Measurements from ENCODE around the gene CD163L1.

CD163L1 gene

DNA sequence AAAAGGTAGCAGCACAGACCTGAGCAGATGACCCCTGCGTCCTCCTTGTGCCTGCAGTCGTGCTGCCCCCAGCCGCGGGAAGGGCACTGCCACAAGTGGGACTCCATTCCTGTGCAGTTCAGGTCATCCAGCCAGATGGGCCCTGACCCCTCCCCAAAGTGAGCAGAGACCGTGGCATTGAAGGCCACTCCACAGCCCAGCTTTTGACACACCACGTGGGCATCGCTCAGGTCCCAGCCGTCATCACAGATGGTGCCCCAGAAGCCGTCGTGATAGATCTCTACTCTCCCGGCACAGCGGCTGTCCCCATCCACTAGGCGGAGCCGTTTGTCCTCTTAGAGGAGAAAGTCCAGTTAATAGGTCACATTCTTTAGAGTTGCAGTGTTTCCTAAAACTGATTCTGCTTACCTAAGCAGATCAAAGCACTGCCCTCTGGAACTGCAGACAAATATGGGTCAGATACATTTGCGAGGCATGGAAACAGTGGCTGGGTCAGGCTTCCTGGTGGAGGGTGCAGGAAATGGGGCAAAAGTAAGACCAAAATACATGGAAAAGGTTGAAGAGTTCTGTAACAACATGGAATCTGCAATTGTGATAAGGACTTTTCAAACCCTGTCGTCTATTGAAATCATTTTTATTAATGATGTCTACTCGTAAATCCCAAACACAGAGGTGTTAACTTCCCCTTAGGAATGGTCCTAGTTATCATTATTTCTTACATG lies 69.4 kb downstream of the CD163L1 start:
- no peaks in the 10 kb centered on the region for H3K4me1 ChIP-seq (ENCODE audit: control insufficient read depth in 2 of 2, insufficient read depth in 2 of 2, low read length in 2 of 2)
- H3K9ac ChIP-seq (ENCODE audit: low read depth in 1 of 2, low read length in 2 of 2), result no peak overlapping the region
- no peaks in the 10 kb centered on the region for H3K9me3 ChIP-seq (ENCODE audit: control insufficient read depth in 2 of 2, low read length in 2 of 2)
- no peak overlapping the region for H3K4me3 ChIP-seq (ENCODE audit: low read length in 2 of 2)
- H3K36me3 ChIP-seq (ENCODE audit: control insufficient read depth in 2 of 2, insufficient read depth in 2 of 2, low read length in 2 of 2), result no peaks in the 10 kb centered on the region
- no peak overlapping the region for H3K27ac ChIP-seq (ENCODE audit: low read depth in 2 of 2, low read length in 2 of 2)
- no peaks in the 10 kb centered on the region for H3K27me3 ChIP-seq (ENCODE audit: control insufficient read depth in 2 of 2, insufficient read depth in 2 of 2, low read length in 2 of 2)

DNA sequence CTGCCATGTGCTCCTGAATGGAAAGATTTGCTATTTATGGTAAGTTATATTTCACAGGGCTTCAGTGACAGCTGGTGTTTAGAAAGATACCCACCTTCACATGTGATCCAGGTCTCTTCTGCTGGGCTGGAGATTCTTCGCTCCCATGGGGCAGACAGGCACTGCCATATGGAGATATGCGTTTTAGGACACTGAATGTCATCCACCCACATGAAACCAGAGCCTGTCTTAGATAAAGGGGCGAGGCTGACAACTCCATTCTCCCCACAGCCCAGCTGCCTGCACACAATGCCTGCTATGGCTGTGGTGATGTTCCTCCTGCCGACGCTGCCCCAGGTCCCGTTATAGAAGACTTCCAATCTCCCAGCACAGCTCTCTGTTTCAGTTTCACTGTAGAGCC lies 70.7 kb downstream of the CD163L1 start:
- Histone ChIP-seq H3K9ac (ENCODE audit: low read depth in 1 of 2, low read length in 2 of 2) (no peak overlapping the region), H3K27ac (ENCODE audit: low read depth in 2 of 2, low read length in 2 of 2) (no peak overlapping the region), H3K36me3 (ENCODE audit: control insufficient read depth in 2 of 2, insufficient read depth in 2 of 2, low read length in 2 of 2) (no peaks in the 10 kb centered on the region), H3K27me3 (ENCODE audit: control insufficient read depth in 2 of 2, insufficient read depth in 2 of 2, low read length in 2 of 2) (no peaks in the 10 kb centered on the region), H3K4me1 (ENCODE audit: control insufficient read depth in 2 of 2, insufficient read depth in 2 of 2, low read length in 2 of 2) (no peaks in the 10 kb centered on the region), H3K9me3 (ENCODE audit: control insufficient read depth in 2 of 2, low read length in 2 of 2) (no peaks in the 10 kb centered on the region), H3K4me3 (ENCODE audit: low read length in 2 of 2) (no peak overlapping the region)

DNA sequence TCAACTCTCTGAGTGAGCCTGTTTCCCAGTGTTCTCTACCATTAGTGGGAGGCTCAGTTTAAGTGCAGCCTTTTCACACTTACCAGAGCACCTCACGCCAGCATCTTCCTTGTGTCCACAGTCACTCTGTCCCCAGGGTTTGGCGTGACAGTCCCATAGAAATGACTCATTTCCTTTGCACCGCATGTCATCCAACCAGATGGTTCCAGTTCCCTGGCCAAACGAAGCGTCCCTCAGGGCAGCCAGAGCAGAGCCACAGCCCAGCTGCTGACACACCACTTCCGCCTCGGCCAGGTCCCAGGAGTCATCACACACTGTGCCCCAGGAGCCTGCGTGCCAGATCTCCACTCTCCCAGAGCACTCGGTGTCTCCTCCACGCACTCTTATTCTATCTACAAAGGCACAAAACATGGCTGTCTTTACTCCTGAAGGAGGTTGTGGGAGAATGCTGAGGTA lies 74.7 kb downstream of the CD163L1 start:
- H3K4me3 ChIP-seq (ENCODE audit: low read length in 2 of 2), result peak overlapping the region in 1 of 2 donors; percentile 1

DNA sequence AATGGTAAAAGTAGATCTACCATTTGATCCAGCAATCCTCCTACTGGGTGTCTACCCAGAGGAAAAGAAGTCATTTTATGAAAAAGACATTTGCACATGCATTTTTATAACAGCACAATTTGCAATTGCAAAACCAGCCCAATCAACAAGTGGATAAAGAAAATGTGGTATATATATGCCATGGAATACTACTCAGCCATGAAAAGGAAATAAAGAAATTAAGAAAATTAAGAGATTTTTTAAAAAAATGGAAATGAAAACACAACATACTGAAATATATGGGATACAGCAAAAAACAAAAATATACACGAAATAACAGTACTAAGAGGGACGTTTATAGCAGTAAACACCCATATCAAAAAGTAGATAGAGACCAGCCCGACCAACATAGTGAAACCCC lies 81.2 kb downstream of the CD163L1 start:
- Histone ChIP-seq H3K27me3 (ENCODE audit: control insufficient read depth in 2 of 2, insufficient read depth in 2 of 2, low read length in 2 of 2) (no peaks in the 10 kb centered on the region), H3K27ac (ENCODE audit: low read depth in 2 of 2, low read length in 2 of 2) (no peak overlapping the region), H3K36me3 (ENCODE audit: control insufficient read depth in 2 of 2, insufficient read depth in 2 of 2, low read length in 2 of 2) (no peaks in the 10 kb centered on the region), H3K4me3 (ENCODE audit: low read length in 2 of 2) (no peak overlapping the region), H3K9ac (ENCODE audit: low read depth in 1 of 2, low read length in 2 of 2) (no peak overlapping the region), H3K9me3 (ENCODE audit: control insufficient read depth in 2 of 2, low read length in 2 of 2) (no peaks in the 10 kb centered on the region), H3K4me1 (ENCODE audit: control insufficient read depth in 2 of 2, insufficient read depth in 2 of 2, low read length in 2 of 2) (no peaks in the 10 kb centered on the region)

More for the DNA sequence above, 74.7 kb downstream of the CD163L1 start:
- Histone ChIP-seq H3K4me1 (ENCODE audit: control insufficient read depth in 2 of 2, insufficient read depth in 2 of 2, low read length in 2 of 2) (no peaks in the 10 kb centered on the region), H3K9me3 (ENCODE audit: control insufficient read depth in 2 of 2, low read length in 2 of 2) (no peaks in the 10 kb centered on the region), H3K27me3 (ENCODE audit: control insufficient read depth in 2 of 2, insufficient read depth in 2 of 2, low read length in 2 of 2) (no peaks in the 10 kb centered on the region), H3K9ac (ENCODE audit: low read depth in 1 of 2, low read length in 2 of 2) (no peak overlapping the region), H3K36me3 (ENCODE audit: control insufficient read depth in 2 of 2, insufficient read depth in 2 of 2, low read length in 2 of 2) (no peaks in the 10 kb centered on the region), H3K27ac (ENCODE audit: low read depth in 2 of 2, low read length in 2 of 2) (no peak overlapping the region)

DNA sequence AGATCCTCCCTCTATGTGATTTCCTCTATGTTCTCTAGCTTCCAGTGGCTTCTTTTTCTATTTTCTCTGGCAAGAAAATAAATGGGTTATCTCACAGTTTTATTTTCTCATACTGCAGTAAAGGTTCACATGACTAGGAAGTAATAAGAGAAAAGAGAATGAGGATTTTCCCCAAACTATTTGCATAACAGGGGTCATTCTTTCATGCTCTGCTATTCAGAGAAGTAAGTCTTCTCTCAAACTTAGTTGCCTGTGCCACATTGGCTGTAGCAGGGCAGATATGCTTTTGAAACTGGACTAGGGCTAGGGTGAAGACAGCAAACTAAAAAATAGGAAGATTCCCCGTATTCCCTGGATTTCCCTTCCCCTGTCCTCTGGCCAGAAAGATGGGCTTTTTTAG lies 82.7 kb downstream of the CD163L1 start:
- H3K4me3 ChIP-seq (ENCODE audit: low read length in 2 of 2), result no peak overlapping the region
- no peaks in the 10 kb centered on the region for H3K36me3 ChIP-seq (ENCODE audit: control insufficient read depth in 2 of 2, insufficient read depth in 2 of 2, low read length in 2 of 2)
- H3K9me3 ChIP-seq (ENCODE audit: control insufficient read depth in 2 of 2, low read length in 2 of 2), result no peaks in the 10 kb centered on the region
- H3K4me1 ChIP-seq (ENCODE audit: control insufficient read depth in 2 of 2, insufficient read depth in 2 of 2, low read length in 2 of 2), result no peaks in the 10 kb centered on the region
- H3K27ac ChIP-seq (ENCODE audit: low read depth in 2 of 2, low read length in 2 of 2), result no peak overlapping the region
- no peak overlapping the region for H3K9ac ChIP-seq (ENCODE audit: low read depth in 1 of 2, low read length in 2 of 2)
- H3K27me3 ChIP-seq (ENCODE audit: control insufficient read depth in 2 of 2, insufficient read depth in 2 of 2, low read length in 2 of 2), result no peaks in the 10 kb centered on the region

DNA sequence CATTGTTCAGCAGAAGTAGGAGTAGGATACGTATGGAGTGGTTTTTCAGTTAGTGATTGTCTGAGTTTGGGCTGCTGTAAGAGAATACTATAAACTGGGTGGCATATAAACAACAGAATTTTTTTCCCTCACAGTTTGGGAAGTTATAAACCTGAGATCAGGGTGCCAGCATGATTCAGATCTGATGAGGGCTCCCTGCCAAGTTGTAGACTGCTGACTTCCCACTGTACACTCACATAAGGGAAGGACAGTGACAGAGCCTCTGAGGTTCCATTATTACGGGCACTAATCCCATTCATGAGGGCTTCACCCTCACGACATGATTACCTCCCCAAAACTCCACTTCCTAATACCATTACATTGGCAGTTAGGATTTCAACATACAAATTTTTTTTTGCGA lies 89.4 kb downstream of the CD163L1 start:
- no peak overlapping the region for H3K4me3 ChIP-seq (ENCODE audit: low read length in 2 of 2)
- H3K9ac ChIP-seq (ENCODE audit: low read depth in 1 of 2, low read length in 2 of 2), result no peak overlapping the region
- H3K27ac ChIP-seq (ENCODE audit: low read depth in 2 of 2, low read length in 2 of 2), result no peak overlapping the region
- no peaks in the 10 kb centered on the region for H3K4me1 ChIP-seq (ENCODE audit: control insufficient read depth in 2 of 2, insufficient read depth in 2 of 2, low read length in 2 of 2)
- no peaks in the 10 kb centered on the region for H3K9me3 ChIP-seq (ENCODE audit: control insufficient read depth in 2 of 2, low read length in 2 of 2)
- H3K36me3 ChIP-seq (ENCODE audit: control insufficient read depth in 2 of 2, insufficient read depth in 2 of 2, low read length in 2 of 2), result no peaks in the 10 kb centered on the region
- no peaks in the 10 kb centered on the region for H3K27me3 ChIP-seq (ENCODE audit: control insufficient read depth in 2 of 2, insufficient read depth in 2 of 2, low read length in 2 of 2)

DNA sequence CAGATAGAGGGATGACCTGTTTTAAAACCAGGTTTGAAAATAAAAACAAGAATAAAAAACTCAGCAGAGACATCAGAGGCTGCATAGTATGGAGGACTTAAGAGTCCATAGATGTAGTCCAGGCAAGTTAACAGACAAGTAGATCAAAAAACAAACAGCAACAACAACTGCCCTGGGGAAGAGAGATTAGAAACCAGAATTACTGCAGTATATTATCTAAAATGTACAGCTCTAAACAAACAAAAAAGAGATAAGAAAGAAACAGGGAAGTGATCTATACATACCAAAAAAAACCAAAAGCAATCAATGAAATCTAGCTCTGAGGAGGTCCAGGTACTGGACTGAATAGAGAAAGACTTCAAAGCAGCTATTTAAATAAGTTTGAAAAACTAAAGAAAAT lies 91.3 kb downstream of the CD163L1 start:
- Histone ChIP-seq H3K9me3 (ENCODE audit: control insufficient read depth in 2 of 2, low read length in 2 of 2) (no peaks in the 10 kb centered on the region), H3K27me3 (ENCODE audit: control insufficient read depth in 2 of 2, insufficient read depth in 2 of 2, low read length in 2 of 2) (no peaks in the 10 kb centered on the region), H3K4me3 (ENCODE audit: low read length in 2 of 2) (no peak overlapping the region), H3K4me1 (ENCODE audit: control insufficient read depth in 2 of 2, insufficient read depth in 2 of 2, low read length in 2 of 2) (no peaks in the 10 kb centered on the region), H3K36me3 (ENCODE audit: control insufficient read depth in 2 of 2, insufficient read depth in 2 of 2, low read length in 2 of 2) (no peaks in the 10 kb centered on the region), H3K9ac (ENCODE audit: low read depth in 1 of 2, low read length in 2 of 2) (no peak overlapping the region), H3K27ac (ENCODE audit: low read depth in 2 of 2, low read length in 2 of 2) (no peak overlapping the region)

DNA sequence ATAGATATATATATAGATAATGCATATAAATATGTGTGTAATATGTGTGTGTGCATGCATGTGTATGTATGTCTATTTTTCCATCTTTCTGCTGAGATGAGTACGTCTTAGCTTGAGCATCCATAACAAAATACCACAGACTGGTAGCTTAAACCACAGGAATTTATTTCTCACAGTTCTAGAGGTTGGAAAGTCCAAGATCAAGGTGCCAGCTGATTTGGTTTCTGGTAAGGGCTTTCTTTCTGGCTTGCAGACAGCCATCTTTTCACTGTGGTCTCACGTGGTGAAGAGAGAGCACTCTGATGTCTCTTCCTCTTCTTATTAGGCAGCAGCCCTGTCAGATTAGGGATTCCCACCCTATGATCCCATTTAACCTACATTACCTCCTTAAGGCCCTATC lies 92.8 kb downstream of the CD163L1 start:
- H3K36me3 ChIP-seq (ENCODE audit: control insufficient read depth in 2 of 2, insufficient read depth in 2 of 2, low read length in 2 of 2), result no peaks in the 10 kb centered on the region
- H3K27me3 ChIP-seq (ENCODE audit: control insufficient read depth in 2 of 2, insufficient read depth in 2 of 2, low read length in 2 of 2), result no peaks in the 10 kb centered on the region
- no peak overlapping the region for H3K27ac ChIP-seq (ENCODE audit: low read depth in 2 of 2, low read length in 2 of 2)
- H3K4me3 ChIP-seq (ENCODE audit: low read length in 2 of 2), result no peak overlapping the region
- H3K4me1 ChIP-seq (ENCODE audit: control insufficient read depth in 2 of 2, insufficient read depth in 2 of 2, low read length in 2 of 2), result no peaks in the 10 kb centered on the region
- H3K9ac ChIP-seq (ENCODE audit: low read depth in 1 of 2, low read length in 2 of 2), result no peak overlapping the region
- H3K9me3 ChIP-seq (ENCODE audit: control insufficient read depth in 2 of 2, low read length in 2 of 2), result no peaks in the 10 kb centered on the region

DNA sequence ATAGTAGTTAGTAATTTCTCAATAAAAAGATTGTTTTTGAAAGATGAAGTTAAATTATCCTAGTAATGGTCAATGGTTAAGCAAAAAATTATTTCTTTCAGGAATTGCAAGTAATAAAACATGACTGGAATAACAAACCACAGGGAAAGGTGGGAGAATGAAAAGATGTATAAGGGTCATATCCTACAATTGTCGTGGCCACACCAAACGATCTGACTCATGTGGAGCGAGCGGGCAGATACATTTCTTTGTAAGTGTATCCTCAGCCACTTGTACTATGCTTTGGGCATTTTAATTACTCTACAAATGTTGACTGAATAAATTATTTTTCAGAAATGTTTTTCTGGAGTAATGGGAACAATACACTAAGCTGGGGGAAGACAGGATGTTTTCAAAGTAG lies 94.5 kb downstream of the CD163L1 start:
- no peaks in the 10 kb centered on the region for H3K9me3 ChIP-seq (ENCODE audit: control insufficient read depth in 2 of 2, low read length in 2 of 2)
- H3K27me3 ChIP-seq (ENCODE audit: control insufficient read depth in 2 of 2, insufficient read depth in 2 of 2, low read length in 2 of 2), result no peaks in the 10 kb centered on the region
- no peak overlapping the region for H3K27ac ChIP-seq (ENCODE audit: low read depth in 2 of 2, low read length in 2 of 2)
- H3K4me1 ChIP-seq (ENCODE audit: control insufficient read depth in 2 of 2, insufficient read depth in 2 of 2, low read length in 2 of 2), result no peaks in the 10 kb centered on the region
- no peak overlapping the region for H3K4me3 ChIP-seq (ENCODE audit: low read length in 2 of 2)
- H3K9ac ChIP-seq (ENCODE audit: low read depth in 1 of 2, low read length in 2 of 2), result no peak overlapping the region
- no peaks in the 10 kb centered on the region for H3K36me3 ChIP-seq (ENCODE audit: control insufficient read depth in 2 of 2, insufficient read depth in 2 of 2, low read length in 2 of 2)

DNA sequence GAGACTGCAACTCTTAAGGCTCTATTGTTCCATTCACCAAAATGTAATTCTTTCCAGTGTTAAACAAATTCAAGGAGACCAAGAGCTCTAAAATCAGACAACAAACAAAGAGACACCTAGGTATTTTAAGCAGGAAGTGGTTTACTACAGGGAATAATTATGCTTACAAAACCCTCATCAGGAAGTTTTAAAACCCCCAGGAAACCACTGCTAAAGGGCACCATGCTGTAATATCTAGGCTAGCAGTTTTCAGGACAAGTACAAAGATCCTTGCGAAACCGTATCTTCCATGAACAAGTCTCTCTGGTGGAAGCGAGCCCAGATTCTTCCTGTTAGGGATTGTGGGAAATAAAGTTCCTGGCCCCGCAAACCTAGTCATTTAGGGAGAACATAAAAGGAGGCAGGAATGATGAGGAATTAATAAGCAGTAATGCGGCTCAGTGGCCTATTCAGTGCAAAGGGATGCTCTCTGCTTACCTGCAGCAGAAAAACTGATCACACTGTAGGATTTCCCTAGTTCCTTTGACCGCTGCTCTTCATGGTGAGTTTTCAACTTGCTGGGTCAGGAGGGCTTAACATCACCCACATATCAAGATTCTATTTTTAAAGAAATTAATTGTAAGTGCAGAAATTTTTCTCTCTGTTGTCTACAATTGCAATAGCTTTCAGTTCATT lies 97.3 kb downstream of the CD163L1 start:
- Histone ChIP-seq H3K4me1 (ENCODE audit: control insufficient read depth in 2 of 2, insufficient read depth in 2 of 2, low read length in 2 of 2) (no peaks in the 10 kb centered on the region), H3K4me3 (ENCODE audit: low read length in 2 of 2) (no peak overlapping the region), H3K27me3 (ENCODE audit: control insufficient read depth in 2 of 2, insufficient read depth in 2 of 2, low read length in 2 of 2) (no peaks in the 10 kb centered on the region), H3K9ac (ENCODE audit: low read depth in 1 of 2, low read length in 2 of 2) (no peak overlapping the region), H3K9me3 (ENCODE audit: control insufficient read depth in 2 of 2, low read length in 2 of 2) (no peaks in the 10 kb centered on the region), H3K36me3 (ENCODE audit: control insufficient read depth in 2 of 2, insufficient read depth in 2 of 2, low read length in 2 of 2) (no peaks in the 10 kb centered on the region), H3K27ac (ENCODE audit: low read depth in 2 of 2, low read length in 2 of 2) (no peak overlapping the region)

Data from mucosa of rectum (tissue), 2 donors.